Epithelial cell of esophagus (primary cell): Measurements from ENCODE around the gene SHISAL1.

Source experiments
- DNase-seq: peaks from one replicate; pipeline ENCODE4 v3.0.0; 2010; ENCODE audit warnings: low read depth
- H3K4me3 ChIP-seq: 2 replicates; pipeline ENCODE4 v1.5.1; 2011; ENCODE audit warnings: mild to moderate bottlenecking, low read length, control low read depth
- CTCF ChIP-seq: IDR thresholded peaks from 2 replicates; pipeline ENCODE4 v1.5.1; 2011; ENCODE audit warnings: low read depth, mild to moderate bottlenecking, low read length, control low read depth, inconsistent platforms; ENCODE audit not compliant: insufficient read depth; ENCODE audit errors: missing control alignments

SHISAL1 gene

GRCh38 chr22:44351685-44352377 lies 39.1 kb upstream of the SHISAL1 start:
- no peak overlapping the region for H3K4me3 ChIP-seq
- TF ChIP-seq CTCF = no peak
- DNase-seq = peak; percentile 88

GRCh38 chr22:44351037-44351436 lies 38.3 kb upstream of the SHISAL1 start:
- no peak for DNase-seq
- H3K4me3 ChIP-seq = no peak overlapping the region
- no peak for TF ChIP-seq CTCF

- H3K4me3 ChIP-seq = no peak overlapping the region
- no peak for DNase-seq
- no peak for TF ChIP-seq CTCF
Measured at GRCh38 chr22:44349594-44349993, 36.8 kb upstream of the SHISAL1 start.

GRCh38 chr22:44348971-44349560 lies 36.3 kb upstream of the SHISAL1 start:
- H3K4me3 ChIP-seq = no peak overlapping the region
- DNase-seq = no peak
- TF ChIP-seq CTCF = no peak

- DNase-seq = no peak
- no peak overlapping the region for H3K4me3 ChIP-seq
- TF ChIP-seq CTCF = no peak
Measured at GRCh38 chr22:44347549-44347948, 34.8 kb upstream of the SHISAL1 start.

GRCh38 chr22:44347080-44347479 lies 34.3 kb upstream of the SHISAL1 start:
- TF ChIP-seq CTCF = no peak
- H3K4me3 ChIP-seq = no peak overlapping the region
- DNase-seq = no peak

GRCh38 chr22:44345872-44346271 lies 33.1 kb upstream of the SHISAL1 start:
- H3K4me3 ChIP-seq = no peak overlapping the region

More at GRCh38 chr22:44345872-44346271, 33.1 kb upstream of the SHISAL1 start:
- no peak for DNase-seq
- no peak for TF ChIP-seq CTCF
